ENCODE data around the gene KCNC3. TPM values are rescaled to one million over a fixed set of nuclear protein-coding genes. Genes with fewer than 3 reads are reported as not detected.
"Not testable (repeated sequence)": the region's sequence is repeated elsewhere in the genome, so short reads cannot be mapped to it uniquely, and the experiment has no call there.

The KCNC3 gene
- total and polyA plus RNA-seq, 2 experiments from 2014 or later: 0.40 to 1.6 TPM

- H3K27ac ChIP-seq: no peak overlapping the region
- H2AFZ ChIP-seq: no peak overlapping the region
- DNase-seq (ENCODE audit: low spot score): no peak
- H3K4me2 ChIP-seq: no peak overlapping the region
- H3K4me1 ChIP-seq (ENCODE audit: insufficient read depth): no peaks in the 10 kb centered on the region
- WGBS (ENCODE audit: low lambda C conversion rate, missing lambda C conversion rate): 91% methylated on average over 3 of the region's 3 CpGs
- H3K79me2 ChIP-seq: no peaks in the 10 kb centered on the region
- no peaks in the 10 kb centered on the region for H3K9me2 ChIP-seq (replicated peaks; ENCODE audit: insufficient read depth)
- TF ChIP-seq EZH2phosphoT487 (IDR thresholded peaks at IDR 0.05; ENCODE audit: low read depth, severe bottlenecking, unreplicated experiment) (no peak), EZH2 (IDR thresholded peaks at IDR 0.05; ENCODE audit: borderline replicate concordance) (no peak), CTCF (IDR thresholded peaks at IDR 0.05; ENCODE audit: poor library complexity) (no peak)
- no peaks in the 10 kb centered on the region for H3K27me3 ChIP-seq
- H4K20me1 ChIP-seq (ENCODE audit: insufficient read depth, poor library complexity, severe bottlenecking): no peaks in the 10 kb centered on the region
- H3K4me3 ChIP-seq: no peak overlapping the region
- no peaks in the 10 kb centered on the region for H3K9me3 ChIP-seq (ENCODE audit: low read depth)
- no peaks in the 10 kb centered on the region for H3K36me3 ChIP-seq (replicated peaks; ENCODE audit: insufficient read depth, low read depth)
Measured at GRCh38 chr19:50341091-50341564, 12.0 kb upstream of the KCNC3 start.

GRCh38 chr19:50340331-50340730 is 11.2 kb upstream of the KCNC3 start:
- Histone ChIP-seq H2AFZ (no peak overlapping the region), H3K27ac (no peak overlapping the region), H3K9me2 (replicated peaks; ENCODE audit: insufficient read depth) (no peaks in the 10 kb centered on the region), H3K4me2 (no peak overlapping the region), H3K4me3 (no peak overlapping the region), H3K36me3 (replicated peaks; ENCODE audit: insufficient read depth, low read depth) (no peaks in the 10 kb centered on the region), H3K79me2 (no peaks in the 10 kb centered on the region), H3K27me3 (no peaks in the 10 kb centered on the region), H3K9me3 (ENCODE audit: low read depth) (no peaks in the 10 kb centered on the region), H4K20me1 (ENCODE audit: insufficient read depth, poor library complexity, severe bottlenecking) (no peaks in the 10 kb centered on the region), H3K4me1 (ENCODE audit: insufficient read depth) (no peaks in the 10 kb centered on the region)
- TF ChIP-seq EZH2phosphoT487 (IDR thresholded peaks at IDR 0.05; ENCODE audit: low read depth, severe bottlenecking, unreplicated experiment) (no peak), EZH2 (IDR thresholded peaks at IDR 0.05; ENCODE audit: borderline replicate concordance) (no peak), CTCF (IDR thresholded peaks at IDR 0.05; ENCODE audit: poor library complexity) (no peak)
- no peak for DNase-seq (ENCODE audit: low spot score)

- H3K27me3 ChIP-seq; DNase-seq (ENCODE audit: low spot score); H3K4me2 ChIP-seq; H4K20me1 ChIP-seq (ENCODE audit: insufficient read depth, poor library complexity, severe bottlenecking); H3K4me3 ChIP-seq; H3K79me2 ChIP-seq; H3K27ac ChIP-seq; H3K9me3 ChIP-seq (ENCODE audit: low read depth); H3K36me3 ChIP-seq (replicated peaks; ENCODE audit: insufficient read depth, low read depth); H2AFZ ChIP-seq; H3K9me2 ChIP-seq (replicated peaks; ENCODE audit: insufficient read depth): not testable (repeated sequence)
- 79% methylated on average over 6 of the region's 6 CpGs for WGBS (ENCODE audit: low lambda C conversion rate, missing lambda C conversion rate)
- peaks cover 10% of the 10 kb centered on the region for H3K4me1 ChIP-seq (ENCODE audit: insufficient read depth)
Measured at GRCh38 chr19:50337031-50337430, 7.9 kb upstream of the KCNC3 start.

- Histone ChIP-seq H3K27me3 (peaks cover 7% of the 10 kb centered on the region), H3K4me1 (ENCODE audit: insufficient read depth) (peaks cover 20% of the 10 kb centered on the region)
- 96% methylated on average over 12 of the region's 12 CpGs for WGBS (ENCODE audit: low lambda C conversion rate, missing lambda C conversion rate)
Measured at GRCh38 chr19:50334741-50335421, 5.7 kb upstream of the KCNC3 start.

More at GRCh38 chr19:50334741-50335421, 5.7 kb upstream of the KCNC3 start:
- no peak overlapping the region for H3K27ac ChIP-seq
- H3K79me2 ChIP-seq: no peaks in the 10 kb centered on the region
- H3K36me3 ChIP-seq (replicated peaks; ENCODE audit: insufficient read depth, low read depth): no peaks in the 10 kb centered on the region
- H3K4me3 ChIP-seq: no peak overlapping the region
- no peak overlapping the region for H2AFZ ChIP-seq
- no peaks in the 10 kb centered on the region for H3K9me3 ChIP-seq (ENCODE audit: low read depth)
- TF ChIP-seq EZH2phosphoT487 (IDR thresholded peaks at IDR 0.05; ENCODE audit: low read depth, severe bottlenecking, unreplicated experiment) (no peak), EZH2 (IDR thresholded peaks at IDR 0.05; ENCODE audit: borderline replicate concordance) (no peak), CTCF (IDR thresholded peaks at IDR 0.05; ENCODE audit: poor library complexity) (no peak)
- H3K4me2 ChIP-seq: no peak overlapping the region
- H3K9me2 ChIP-seq (replicated peaks; ENCODE audit: insufficient read depth): no peaks in the 10 kb centered on the region
- H4K20me1 ChIP-seq (ENCODE audit: insufficient read depth, poor library complexity, severe bottlenecking): no peaks in the 10 kb centered on the region
- no peak for DNase-seq (ENCODE audit: low spot score)
